ENCODE results near the gene HAUS1. TPM values are rescaled to one million over a fixed set of nuclear protein-coding genes. Genes with fewer than 3 reads are reported as not detected.

The HAUS1 gene
- total and polyA plus RNA-seq, 2 of the 4 experiments (the other 2 are of a cell fraction) = 25.3 to 33.4 TPM

GRCh38 chr18:46073474-46074331 lies 30.5 kb upstream of the HAUS1 start:
- Histone ChIP-seq H3K9me3 (ENCODE audit: control insufficient read depth, insufficient read depth, low read length) (no peaks in the 10 kb centered on the region), H3K27me3 (ENCODE audit: control insufficient read depth, insufficient read depth, low read length) (no peaks in the 10 kb centered on the region), H2AFZ (replicated peaks; ENCODE audit: low read length, poor library complexity) (no peak overlapping the region), H2BK5ac (ENCODE audit: low read depth, low read length, poor library complexity, severe bottlenecking) (no peak overlapping the region), H3K4ac (ENCODE audit: low read depth, low read length) (no peak overlapping the region; the same call in 1 of the 2 replicates), H2BK120ac (ENCODE audit: low read depth, low read length) (0 out of 2 replicates have a peak overlapping the region, but pooled peaks have one; percentile 17), H4K5ac (ENCODE audit: low read depth, low read length) (no peak overlapping the region), H2AK5ac (ENCODE audit: low read depth, low read length) (0 out of 2 replicates have a peak overlapping the region, but pooled peaks have one; percentile 34), H3K4me1 (ENCODE audit: control insufficient read depth, insufficient read depth, low read length) (peaks cover 20% of the 10 kb centered on the region), H3K9me1 (ENCODE audit: insufficient read depth, low read length) (peaks cover 6% of the 10 kb centered on the region), H3K14ac (replicated peaks; ENCODE audit: low read depth, low read length) (no peak overlapping the region), H3K18ac (ENCODE audit: low read depth, low read length) (no peak overlapping the region), H3K9ac (ENCODE audit: low read depth, low read length) (no peak overlapping the region), H2BK15ac (ENCODE audit: low read depth, low read length) (no peak overlapping the region; the same call in 2 of the 3 replicates), H3K27ac (ENCODE audit: insufficient read depth, low read length) (no peak overlapping the region), H3K36me3 (ENCODE audit: control insufficient read depth, insufficient read depth, low read length) (peaks cover 4% of the 10 kb centered on the region), H4K91ac (ENCODE audit: insufficient read depth, low read depth, low read length) (no peak overlapping the region), H3K23ac (ENCODE audit: low read depth, low read length) (0 out of 2 replicates have a peak overlapping the region, but pooled peaks have one; percentile 25), H4K20me1 (ENCODE audit: insufficient read depth, low read length) (no peaks in the 10 kb centered on the region; the same call in 1 of the 2 replicates), H4K8ac (ENCODE audit: low read depth in 2 of 2, low read length in 2 of 2) (no peak overlapping the region), H3K79me1 (ENCODE audit: low read depth in 1 of 2, low read length in 2 of 2) (peaks cover 7 to 40% of the 10 kb centered on the region in 2 experiments; a peak in 3 of 4 replicates), H3K56ac (ENCODE audit: extremely low read depth, insufficient read depth, low read length) (no peak overlapping the region), H2AK9ac (replicated peaks; ENCODE audit: low read depth, low read length, poor library complexity) (no peak overlapping the region), H2BK20ac (ENCODE audit: low read depth, low read length) (peak overlapping the region; percentile 12; the same call in 1 of the 2 replicates), H3K4me2 (ENCODE audit: low read depth, low read length) (no peak overlapping the region), H3K4me3 (ENCODE audit: insufficient read depth, low read depth, low read length) (no peak overlapping the region)
- intact Hi-C loops (cut with micrococcal nuclease) (loop anchor here (1.0 to 5.0 kb wide), 3 partner anchors 99 to 408 kb away; no protein-coding TSS in a partner anchor), in situ Hi-C loops (cut with MboI; ENCODE audit: low sequenced_read_pairs) (loop anchor here (5.0 to 10.0 kb wide), 2 partner anchors 96 to 409 kb away; no protein-coding TSS in a partner anchor), dilution Hi-C loops (cut with HindIII; ENCODE audit: low sequenced_read_pairs, unreplicated experiment) (no loop called here)
- ChIA-PET CTCF (interaction anchor here (0.6 to 1.5 kb wide), 6 partner anchors 10 to 109 kb away, joined by 3 to 6 read pairs (median 4); no protein-coding TSS in a partner anchor), POLR2A (ENCODE audit: unreplicated experiment) (no interaction called here)
- peak; percentile 69 for DNase-seq
- ATAC-seq (ENCODE audit: low read depth) = peak; percentile 52
- WGBS, 2 experiments (ENCODE audit: extremely low coverage in 2 of 2, insufficient read length in 1 of 2) = 33% methylated on average over 1 of the region's 9 CpGs; no CpG with 5 or more reads in 1 of the 2 experiments
- no TSS peak for BruUV-seq (replicated peaks)
- peak; percentile 71 for TF ChIP-seq SMC3 (IDR thresholded peaks at IDR 0.05; ENCODE audit: low read depth, low read length)
- TF ChIP-seq RAD21 (IDR thresholded peaks at IDR 0.05; ENCODE audit: low read length) = peak; percentile 82
- no peak for TF ChIP-seq NFE2L2 (IDR thresholded peaks at IDR 0.05; ENCODE audit: low read depth, low read length)
- TF ChIP-seq CTCF (conservative IDR thresholded peaks at IDR 0.05; ENCODE audit: low read depth, low read length) = peak; percentile 76

All from IMR-90 (cell line).